GM12878 (cell line): ENCODE results near the gene ZBTB7B. TPM values are rescaled to one million over a fixed set of nuclear protein-coding genes. Genes with fewer than 3 reads are reported as not detected.
A peak's percentile ranks its signal among the peaks of the same experiment; 100 is the strongest.

Experiments
- BCLAF1 ChIP-seq: fragments of 450-650 bp; IDR thresholded peaks from 2 replicates; pipeline ENCODE4 v1.6.1; 2017; ENCODE audit warnings: antibody characterized with exemption, mild to moderate bottlenecking, moderate library complexity
- E2F4 ChIP-seq: IDR thresholded peaks from 2 replicates; pipeline ENCODE4 v1.6.1; 2012; ENCODE audit warnings: low read depth, low read length, improper control_type of control experiment
- EGR1 ChIP-seq, 2 experiments: IDR thresholded peaks; 1 replicate in 1 of 2; 2 replicates in 1 of 2; pipeline ENCODE4 v1.6.1; 2011 to 2012; ENCODE audit warnings: low read depth in 2 of 2, low read length in 2 of 2, borderline replicate concordance in 1 of 2, mild to moderate bottlenecking in 1 of 2, moderate library complexity in 1 of 2
- GATAD2B ChIP-seq: fragments of 450-650 bp; conservative IDR thresholded peaks from 2 replicates; pipeline ENCODE4 v1.6.1; 2017; ENCODE audit warnings: low read depth, mild to moderate bottlenecking, moderate library complexity
- HDAC6 ChIP-seq: fragments of 200-600 bp; sonication (generic); IDR thresholded peaks from one replicate; pipeline ENCODE4 v1.8.0; 2017; ENCODE audit warnings: antibody characterized with exemption; ENCODE audit not compliant: unreplicated experiment
- IRF3 ChIP-seq: fragments of 450-650 bp; IDR thresholded peaks from 2 replicates; pipeline ENCODE4 v1.6.1; 2014; ENCODE audit warnings: mild to moderate bottlenecking
- LARP7 ChIP-seq: fragments of 450-650 bp; IDR thresholded peaks from 2 replicates; pipeline ENCODE4 v1.6.1; 2017; ENCODE audit warnings: mild to moderate bottlenecking
- MYC ChIP-seq: IDR thresholded peaks from 2 replicates; pipeline ENCODE4 v1.6.1; 2011; ENCODE audit warnings: mild to moderate bottlenecking, low read length, moderate library complexity, inconsistent platforms; ENCODE audit not compliant: insufficient read depth, insufficient replicate concordance, insufficient read length, severe bottlenecking
- NFYA ChIP-seq: IDR thresholded peaks from 2 replicates; pipeline ENCODE4 v1.6.1; 2011; ENCODE audit warnings: low read depth, mild to moderate bottlenecking, low read length, improper control_type of control experiment, borderline replicate concordance
- NR2C1 ChIP-seq: fragments of 450-650 bp; IDR thresholded peaks from 2 replicates; pipeline ENCODE4 v1.6.1; 2017; ENCODE audit warnings: antibody characterized with exemption, mild to moderate bottlenecking, moderate library complexity
- NRF1 ChIP-seq: conservative IDR thresholded peaks from 2 replicates; pipeline ENCODE4 v1.6.1; 2011; ENCODE audit warnings: mild to moderate bottlenecking, low read depth, low read length, improper control_type of control experiment
- POLR2A ChIP-seq: IDR thresholded peaks from 2 replicates; pipeline ENCODE4 v1.6.1; 2011; ENCODE audit warnings: low read depth, mild to moderate bottlenecking, low read length
- RFX5 ChIP-seq: IDR thresholded peaks from 2 replicates; pipeline ENCODE4 v1.6.1; 2011; ENCODE audit warnings: low read depth, low read length, improper control_type of control experiment
- SMAD1 ChIP-seq: fragments of 450-650 bp; IDR thresholded peaks from 2 replicates; pipeline ENCODE4 v1.6.1; 2018; ENCODE audit warnings: mild to moderate bottlenecking, low read depth; ENCODE audit not compliant: partially characterized antibody
- SMAD5 ChIP-seq: IDR thresholded peaks from 2 replicates; pipeline ENCODE4 v1.6.1; 2016; ENCODE audit warnings: antibody characterized with exemption, low read depth
- SP1 ChIP-seq: IDR thresholded peaks from one replicate; pipeline ENCODE4 v1.6.1; 2011; ENCODE audit warnings: low read depth, low read length
- SRF ChIP-seq, 2 experiments: IDR thresholded peaks; 2 replicates each; pipeline ENCODE4 v1.6.1; 2011; ENCODE audit warnings: low read depth in 2 of 2, low read length in 2 of 2, mild to moderate bottlenecking in 1 of 2, moderate library complexity in 1 of 2
- STAT1 ChIP-seq: fragments of 450-650 bp; conservative IDR thresholded peaks from 2 replicates; pipeline ENCODE4 v1.6.1; 2014; ENCODE audit warnings: antibody characterized with exemption, mild to moderate bottlenecking
- TBL1XR1 ChIP-seq: IDR thresholded peaks from 2 replicates; pipeline ENCODE4 v1.6.1; 2012; ENCODE audit warnings: low read depth, low read length, improper control_type of control experiment
- ZNF217 ChIP-seq: fragments of 450-650 bp; IDR thresholded peaks from 2 replicates; pipeline ENCODE4 v1.6.1; 2017; ENCODE audit warnings: antibody characterized with exemption, mild to moderate bottlenecking
- ZNF622 ChIP-seq: fragments of 450-650 bp; IDR thresholded peaks from 2 replicates; pipeline ENCODE4 v1.6.1; 2017; ENCODE audit warnings: mild to moderate bottlenecking, inconsistent platforms
- polyA plus RNA-seq, 11 experiments: library from polyadenylated mRNA; depleted of rRNA in 4 of 11; unstranded in 6 of 11; stranded (reverse) in 5 of 11; fragments of >200 nt; fragmentation: Nextera tagmentation in 4 of 11; fragmentation: Illumina TruSeq in 1 of 11; extraction: Ambion mirVana in 4 of 11; extraction: Trizol in 1 of 11; gene quantifications; 1 replicate in 1 of 11; 2 replicates in 10 of 11; pipeline versions ENCODE4 v1.2.1 to v1.2.3, GENCODE V29; 2011 to 2016; ENCODE audit warnings: inconsistent platforms in 2 of 11, missing spikeins in 2 of 11, low read depth in 1 of 11
- total RNA-seq, 4 experiments: library from RNA; depleted of rRNA in 3 of 4; stranded (reverse); fragments of >200 nt in 3 of 4; fragmentation: Illumina TruSeq in 1 of 4; extraction: Trizol in 1 of 4; gene quantifications; 2 replicates each; pipeline versions ENCODE4 v1.2.1 to v1.2.3, GENCODE V29; 2013 to 2021
- TF ChIP-seq, protein P1 (sequence below): IDR thresholded peaks from 2 replicates; pipeline ENCODE4 v1.6.1; 2011; ENCODE audit warnings: mild to moderate bottlenecking, low read depth, low read length, moderate library complexity; ENCODE audit not compliant: insufficient replicate concordance

The ZBTB7B gene
- total and polyA plus RNA-seq, 10 of the 15 experiments (the other 5 are each of a cell fraction or from before 2014, with no cell fraction given), result 0.11 to 44.9 (median 11.3) TPM

- TF ChIP-seq NR2C1 (peak; percentile 61), IRF3 (no peak), BCLAF1 (peak; percentile 93), ZNF217 (peak; percentile 78), POLR2A (peak; percentile 95), ZNF622 (no peak), HDAC6 (no peak), LARP7 (peak; percentile 99), SMAD1 (no peak), SRF (IDR thresholded peaks at IDR 0.05; ENCODE audit: low read depth in 2 of 2, low read length in 2 of 2) (peak in 1 of 2 experiments; percentile 30; a peak in 1 of 4 replicates), MYC (no peak), E2F4 (0 out of 2 replicates have a peak, but pooled peaks have one; percentile 29), GATAD2B (peak; percentile 89; the same call in 1 of the 2 replicates), STAT1 (0 out of 2 replicates have a peak, but pooled peaks have one; percentile 42), NFYA (no peak), TBL1XR1 (no peak), RFX5 (no peak), SMAD5 (no peak), NRF1 (0 out of 2 replicates have a peak, but pooled peaks have one; percentile 9), EGR1 (IDR thresholded peaks at IDR 0.05; ENCODE audit: borderline replicate concordance in 1 of 2, low read depth in 2 of 2, low read length in 2 of 2) (peak in 1 of 2 experiments; percentile 46; a peak in 1 of 3 replicates), SP1 (no peak)
- TF ChIP-seq, protein P1, sequence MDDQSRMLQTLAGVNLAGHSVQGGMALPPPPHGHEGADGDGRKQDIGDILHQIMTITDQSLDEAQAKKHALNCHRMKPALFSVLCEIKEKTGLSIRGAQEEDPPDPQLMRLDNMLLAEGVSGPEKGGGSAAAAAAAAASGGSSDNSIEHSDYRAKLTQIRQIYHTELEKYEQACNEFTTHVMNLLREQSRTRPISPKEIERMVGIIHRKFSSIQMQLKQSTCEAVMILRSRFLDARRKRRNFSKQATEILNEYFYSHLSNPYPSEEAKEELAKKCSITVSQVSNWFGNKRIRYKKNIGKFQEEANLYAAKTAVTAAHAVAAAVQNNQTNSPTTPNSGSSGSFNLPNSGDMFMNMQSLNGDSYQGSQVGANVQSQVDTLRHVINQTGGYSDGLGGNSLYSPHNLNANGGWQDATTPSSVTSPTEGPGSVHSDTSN, result no peak
Measured at GRCh38 chr1:154961207-154962155, 41.1 kb upstream of the ZBTB7B start, which contains the start of gene PYGO2 (continued).
